Muscle layer of colon (tissue), 2 donors: ENCODE measurements around the gene POU5F1.

ENCODE experiments used
- H3K27ac ChIP-seq: one replicate; pipeline ENCODE4 v1.7.0; 2013; ENCODE audit warnings: low read depth, mild to moderate bottlenecking, low read length, moderate library complexity
- H3K27me3 ChIP-seq, 2 donors: one replicate each; pipeline ENCODE4 v1.7.0; 2013; ENCODE audit warnings: low read length in 2 of 2, mild to moderate bottlenecking in 2 of 2; ENCODE audit not compliant: insufficient read depth in 2 of 2, control insufficient read depth in 1 of 2
- H3K36me3 ChIP-seq: one replicate; pipeline ENCODE4 v1.7.0; 2013; ENCODE audit warnings: mild to moderate bottlenecking, low read length; ENCODE audit not compliant: insufficient read depth
- H3K4me1 ChIP-seq: one replicate; pipeline ENCODE4 v1.7.0; 2013; ENCODE audit warnings: mild to moderate bottlenecking, low read length; ENCODE audit not compliant: insufficient read depth
- H3K4me3 ChIP-seq, 2 donors: one replicate each; pipeline ENCODE4 v1.7.0; 2013; ENCODE audit warnings: low read length in 2 of 2, low read depth in 1 of 2, mild to moderate bottlenecking in 1 of 2, moderate library complexity in 1 of 2
- H3K9ac ChIP-seq: one replicate; pipeline ENCODE4 v1.7.0; 2013; ENCODE audit warnings: low read length
- H3K9me3 ChIP-seq: one replicate; pipeline ENCODE4 v1.7.0; 2013; ENCODE audit warnings: mild to moderate bottlenecking, low read length
- donor health status: abdominal sarcoma.
- donor health status: Adenocarcinoma of cecum.

The POU5F1 gene

GRCh38 chr6:31144970-31145340, 25.5 kb downstream of the POU5F1 start:
- H3K36me3 ChIP-seq = no peaks in the 10 kb centered on the region
- H3K27me3 ChIP-seq = no peaks in the 10 kb centered on the region

DNA sequence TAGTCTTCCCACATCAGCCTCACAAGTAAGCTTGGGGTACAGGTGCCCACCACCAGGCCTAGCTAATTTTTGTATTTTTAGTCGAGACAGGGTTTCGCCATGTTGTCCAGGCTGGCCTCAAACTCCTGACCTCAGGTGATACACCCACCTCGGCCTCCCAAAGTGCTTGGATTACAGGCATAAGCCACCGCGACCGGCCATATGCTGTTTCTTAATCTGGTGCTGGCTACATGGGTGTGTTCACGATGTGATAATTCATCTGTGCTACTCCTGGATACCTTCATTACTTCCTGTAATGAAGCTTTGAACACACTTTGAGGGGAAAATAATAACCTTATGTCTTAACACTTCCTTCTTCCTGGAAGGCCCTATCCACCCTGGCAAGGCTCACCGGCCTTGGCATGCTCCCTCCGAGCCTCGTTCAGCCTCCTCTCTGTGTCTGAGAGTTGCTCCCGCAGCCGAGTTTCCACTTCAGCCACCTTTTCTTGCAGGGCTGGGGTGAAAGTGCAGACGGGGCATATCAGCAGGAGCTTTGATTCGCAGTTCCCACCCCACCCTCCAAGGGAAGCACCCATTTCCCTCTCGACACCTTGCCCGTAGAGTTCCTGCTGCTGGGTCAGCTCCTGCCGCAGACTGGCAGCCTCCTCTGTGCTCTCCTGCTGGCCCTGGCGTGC, 26.0 kb downstream of the POU5F1 start:
- no peak overlapping the region for H3K4me3 ChIP-seq
- H3K27me3 ChIP-seq = no peaks in the 10 kb centered on the region
- H3K27ac ChIP-seq = no peak overlapping the region
- peaks cover 5% of the 10 kb centered on the region for H3K4me1 ChIP-seq
- H3K9ac ChIP-seq = no peak overlapping the region
- no peaks in the 10 kb centered on the region for H3K36me3 ChIP-seq
- no peaks in the 10 kb centered on the region for H3K9me3 ChIP-seq

More at GRCh38 chr6:31144970-31145340, 25.5 kb downstream of the POU5F1 start:
- Histone ChIP-seq H3K9me3 (no peaks in the 10 kb centered on the region), H3K27ac (no peak overlapping the region), H3K4me3 (no peak overlapping the region), H3K4me1 (peaks cover 5% of the 10 kb centered on the region), H3K9ac (no peak overlapping the region)

DNA sequence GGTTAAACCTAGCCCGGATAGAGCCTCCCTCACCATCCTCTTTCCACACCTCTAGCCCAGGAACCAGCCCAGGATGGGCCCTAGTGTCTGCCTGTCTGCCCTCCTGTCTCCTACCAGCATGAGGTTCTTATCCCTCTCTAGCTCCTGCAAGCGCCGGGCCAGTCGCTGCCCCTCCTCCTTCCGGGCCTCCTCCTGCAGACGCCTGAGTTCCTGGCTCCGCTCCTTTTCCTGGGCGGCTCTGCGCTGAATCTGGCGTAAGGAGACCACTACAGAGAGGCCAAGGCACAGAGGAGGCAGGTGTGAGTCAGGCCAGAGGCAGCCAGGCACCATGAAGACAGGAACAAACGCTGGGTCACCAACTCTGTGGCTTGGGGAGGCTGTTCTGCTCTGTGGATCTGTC, 27.3 kb downstream of the POU5F1 start:
- H3K9me3 ChIP-seq = no peaks in the 10 kb centered on the region
- H3K9ac ChIP-seq = no peak overlapping the region
- peaks cover 5% of the 10 kb centered on the region for H3K4me1 ChIP-seq
- H3K27me3 ChIP-seq = no peaks in the 10 kb centered on the region
- no peaks in the 10 kb centered on the region for H3K36me3 ChIP-seq
- no peak overlapping the region for H3K27ac ChIP-seq
- no peak overlapping the region for H3K4me3 ChIP-seq

DNA sequence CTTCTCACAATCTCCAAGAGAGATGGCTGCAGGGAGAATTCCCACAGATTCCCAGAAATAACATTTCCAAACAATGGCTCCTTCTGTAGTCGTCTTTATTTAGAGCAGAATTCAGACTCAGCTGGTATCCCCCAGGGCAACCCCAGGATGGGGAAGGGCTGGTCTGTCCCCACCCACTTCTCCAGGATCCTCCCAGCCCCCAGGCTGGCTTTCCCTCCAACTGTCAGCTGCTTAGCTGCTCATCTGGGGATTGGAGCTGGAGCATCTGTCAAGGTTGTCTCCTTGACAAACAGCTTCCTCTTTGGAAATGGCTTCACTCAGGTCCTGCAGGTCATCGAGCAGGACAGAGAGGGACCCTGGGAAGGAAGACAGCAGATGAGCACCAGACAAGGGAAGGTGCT, 28.1 kb downstream of the POU5F1 start:
- peaks cover 9% of the 10 kb centered on the region for H3K4me1 ChIP-seq
- no peaks in the 10 kb centered on the region for H3K9me3 ChIP-seq
- no peaks in the 10 kb centered on the region for H3K27me3 ChIP-seq
- H3K36me3 ChIP-seq = no peaks in the 10 kb centered on the region
- no peak overlapping the region for H3K27ac ChIP-seq
- no peak overlapping the region for H3K4me3 ChIP-seq
- H3K9ac ChIP-seq = no peak overlapping the region

DNA sequence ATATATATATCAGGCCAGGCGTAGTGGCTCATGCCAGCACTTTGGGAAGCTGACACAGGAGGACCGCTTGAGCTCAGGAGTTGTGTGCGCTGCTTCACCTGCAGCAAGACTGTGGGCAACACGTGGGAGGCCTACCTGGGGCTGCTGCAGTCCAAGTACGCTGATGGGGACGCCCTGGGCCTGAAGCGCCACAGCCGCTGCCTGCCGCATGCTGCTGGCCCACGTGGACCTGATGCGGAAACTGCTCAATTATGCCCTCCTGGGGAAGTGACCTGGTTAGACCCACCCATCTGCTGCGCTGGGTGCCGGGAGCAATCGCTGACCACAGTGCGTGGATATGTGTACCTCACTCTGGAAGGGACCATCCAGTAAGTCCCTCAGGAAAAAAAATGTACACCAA, 29.8 kb downstream of the POU5F1 start:
- H3K4me1 ChIP-seq = peaks cover 9% of the 10 kb centered on the region
- H3K27me3 ChIP-seq = no peaks in the 10 kb centered on the region
- H3K4me3 ChIP-seq = no peak overlapping the region

GRCh38 chr6:31139599-31139998, 30.9 kb downstream of the POU5F1 start:
- Histone ChIP-seq H3K27ac (no peak overlapping the region), H3K9ac (no peak overlapping the region)

More for the DNA sequence above, 29.8 kb downstream of the POU5F1 start:
- Histone ChIP-seq H3K9me3 (no peaks in the 10 kb centered on the region), H3K27ac (no peak overlapping the region), H3K9ac (no peak overlapping the region), H3K36me3 (no peaks in the 10 kb centered on the region)

DNA sequence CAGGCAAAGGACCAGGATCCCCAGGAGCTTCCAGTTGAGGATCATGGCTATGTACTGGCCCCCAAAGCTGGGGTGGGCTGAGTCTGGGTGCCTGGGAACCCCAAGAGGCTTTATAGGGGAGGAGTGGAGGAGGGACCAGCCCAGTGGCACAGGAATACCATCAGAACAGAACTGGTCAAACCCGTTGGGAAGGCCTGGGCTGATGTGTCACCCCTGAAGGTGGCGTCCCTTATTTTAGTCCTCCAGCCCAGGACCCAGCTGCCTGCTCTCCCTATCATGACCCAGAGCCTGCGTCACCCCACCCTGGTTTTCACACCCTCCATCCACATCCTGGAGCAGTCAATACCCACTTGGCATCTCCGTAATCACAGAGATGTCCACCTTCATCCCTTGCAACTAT, 31.5 kb downstream of the POU5F1 start, which contains the start of gene PSORS1C2:
TSS of gene PSORS1C2 (minus strand) at position 85 of the 400 bp plus-strand sequence. CDS start at position 45, 40 bp downstream.
- Histone ChIP-seq H3K27me3 (no peaks in the 10 kb centered on the region), H3K9me3 (no peaks in the 10 kb centered on the region), H3K4me3 (no peak within 1 kb of the TSS), H3K4me1 (peaks cover 9% of the 10 kb centered on the region), H3K36me3 (no peaks in the 10 kb centered on the region), H3K9ac (no peak within 1 kb of the TSS), H3K27ac (no peak within 1 kb of the TSS)

More at GRCh38 chr6:31139599-31139998, 30.9 kb downstream of the POU5F1 start:
- Histone ChIP-seq H3K9me3 (no peaks in the 10 kb centered on the region), H3K27me3 (no peaks in the 10 kb centered on the region), H3K36me3 (no peaks in the 10 kb centered on the region), H3K4me3 (no peak overlapping the region), H3K4me1 (peaks cover 9% of the 10 kb centered on the region)

DNA sequence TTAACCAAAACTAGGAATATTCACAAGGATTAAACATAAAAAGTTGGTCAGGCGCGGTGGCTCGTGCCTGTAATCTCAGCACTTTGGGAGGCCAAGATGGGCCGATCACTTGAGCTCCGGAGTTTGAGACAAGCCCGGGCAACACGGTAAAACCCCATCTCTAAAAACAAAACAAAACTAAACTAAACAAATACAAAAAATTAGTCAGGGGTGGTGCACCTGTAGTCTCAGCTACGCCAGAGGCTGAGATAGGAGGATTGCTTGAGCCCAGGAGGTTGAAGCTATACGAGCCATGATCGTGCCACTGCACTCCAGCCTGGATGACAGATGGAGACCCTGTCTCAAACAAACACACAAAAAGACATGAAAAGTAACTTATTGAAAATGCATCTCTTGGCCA, 34.8 kb downstream of the POU5F1 start:
- Histone ChIP-seq H3K9ac (no peak overlapping the region), H3K4me3 (no peak overlapping the region), H3K36me3 (no peaks in the 10 kb centered on the region), H3K4me1 (peaks cover 4% of the 10 kb centered on the region), H3K27me3 (no peaks in the 10 kb centered on the region), H3K9me3 (no peaks in the 10 kb centered on the region), H3K27ac (no peak overlapping the region)

DNA sequence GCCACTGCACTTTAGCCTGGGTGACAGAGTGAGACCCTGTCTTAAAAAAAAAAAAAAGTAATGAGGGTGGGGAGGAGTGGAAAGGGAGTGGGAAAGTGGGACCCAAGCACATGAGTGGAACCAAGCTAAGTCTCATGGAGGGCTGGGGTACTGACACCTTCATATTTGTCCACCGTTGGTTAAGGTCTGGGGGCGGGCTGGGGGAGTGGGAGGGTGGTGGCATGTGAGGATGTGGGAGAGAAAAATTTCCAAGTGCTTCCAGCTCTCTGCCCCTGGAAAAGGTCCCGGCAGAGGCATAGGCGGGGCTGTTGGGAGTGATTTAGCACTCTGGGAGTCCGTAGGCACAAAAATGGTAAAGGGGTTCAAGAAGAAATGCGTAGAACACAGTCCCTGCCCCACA, 37.7 kb downstream of the POU5F1 start:
- Histone ChIP-seq H3K4me1 (peaks cover 4% of the 10 kb centered on the region), H3K4me3 (no peak overlapping the region), H3K36me3 (no peaks in the 10 kb centered on the region), H3K27me3 (no peaks in the 10 kb centered on the region), H3K27ac (no peak overlapping the region), H3K9ac (no peak overlapping the region), H3K9me3 (no peaks in the 10 kb centered on the region)

GRCh38 chr6:31131595-31131994, 38.9 kb downstream of the POU5F1 start:
- H3K27me3 ChIP-seq = no peaks in the 10 kb centered on the region
- no peaks in the 10 kb centered on the region for H3K9me3 ChIP-seq
- peaks cover 3% of the 10 kb centered on the region for H3K4me1 ChIP-seq
- H3K27ac ChIP-seq = no peak overlapping the region
- H3K9ac ChIP-seq = no peak overlapping the region
- H3K4me3 ChIP-seq = no peak overlapping the region
- no peaks in the 10 kb centered on the region for H3K36me3 ChIP-seq

DNA sequence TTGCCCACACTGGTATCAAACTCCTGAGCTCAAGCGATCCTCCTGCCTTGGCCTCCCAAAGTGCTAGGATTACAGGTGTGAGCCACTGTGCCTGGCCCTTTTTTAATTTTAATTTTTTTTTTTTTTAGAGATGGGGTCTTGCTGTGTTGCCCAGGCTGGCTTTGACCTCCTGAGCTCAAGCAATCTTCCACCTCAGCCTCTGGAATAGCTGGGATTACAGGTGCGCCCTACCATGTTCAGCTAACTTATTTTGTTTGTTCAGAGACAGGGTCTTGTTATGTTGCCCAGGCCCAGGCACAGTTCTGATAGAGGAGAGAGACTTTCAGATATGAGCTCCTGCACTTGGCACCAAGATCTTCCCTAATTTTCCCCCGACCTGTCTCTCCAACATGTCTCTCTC, 39.7 kb downstream of the POU5F1 start:
- Histone ChIP-seq H3K27me3 (no peaks in the 10 kb centered on the region), H3K9ac (no peak overlapping the region), H3K9me3 (no peaks in the 10 kb centered on the region), H3K27ac (no peak overlapping the region), H3K4me3 (no peak overlapping the region), H3K4me1 (peaks cover 3% of the 10 kb centered on the region), H3K36me3 (no peaks in the 10 kb centered on the region)

DNA sequence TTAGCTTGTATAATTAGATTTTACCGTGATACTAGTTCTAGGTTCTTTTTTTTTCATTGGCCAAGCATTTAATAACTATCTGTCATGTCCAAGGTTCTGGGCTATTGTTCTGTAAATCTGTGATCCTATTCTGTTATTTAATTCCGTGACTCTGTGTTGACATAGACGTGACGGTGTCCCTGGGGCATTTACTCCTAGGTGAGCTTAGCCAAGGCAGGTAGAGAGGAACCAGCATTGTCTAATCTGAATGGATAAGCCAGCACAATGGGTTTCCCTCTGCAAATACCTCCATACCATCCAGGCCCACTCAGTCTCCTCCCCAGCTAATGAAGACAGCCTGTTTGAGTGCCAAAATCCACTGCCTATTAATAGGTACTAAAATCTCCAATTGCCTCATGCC, 41.4 kb downstream of the POU5F1 start:
- no peaks in the 10 kb centered on the region for H3K27me3 ChIP-seq
- no peak overlapping the region for H3K27ac ChIP-seq
- H3K36me3 ChIP-seq = no peaks in the 10 kb centered on the region
- H3K9ac ChIP-seq = no peak overlapping the region
- H3K4me3 ChIP-seq = no peak overlapping the region
- no peaks in the 10 kb centered on the region for H3K9me3 ChIP-seq
- H3K4me1 ChIP-seq = peaks cover 3% of the 10 kb centered on the region
